K562 (cell line): ENCODE results near the gene MAN1A1. TPM values are rescaled to one million over a fixed set of nuclear protein-coding genes. Genes with fewer than 3 reads are reported as not detected.

Experiments
- ATAC-seq: fragments of 200-7000 bp; cut with Tn5 transposase; 3 replicates; pipeline ENCODE4 v1.9.1; 2020; ENCODE audit warnings: moderate library complexity
- BruUV-seq: library from RNA; stranded (reverse); fragments of 400-500 nt; replicated peaks from 2 replicates; lab custom pipeline; 2021; lab: Mats Ljungman, UMichigan
- CTCF ChIA-PET: fragments of 300-600 bp; formaldehyde crosslinking; extraction: SDS; loops from one replicate; lab custom pipeline; 2021; ENCODE audit warnings: low intra/inter-chr PET ratio; lab: Yijun Ruan, JAX
- POLR2A ChIA-PET: fragments of 300-600, 350-650 bp; sonication (Branson Sonifier 250); formaldehyde crosslinking; extraction: SDS; loops from one replicate; lab custom pipeline; 2021; ENCODE audit warnings: antibody characterized with exemption, inconsistent platforms; lab: Yijun Ruan, JAX
- DNase-seq, 4 experiments: peaks; one replicate each; pipeline versions ENCODE4 v3.0.0 to v3.0.0-alpha.2; 2011 to 2018; ENCODE audit warnings: low spot score in 3 of 4, mixed read lengths in 3 of 4; ENCODE audit errors: extremely low read depth in 1 of 4
- FAIRE-seq: peaks from 2 replicates; lab custom pipeline; 2011; peaks lifted over from hg19 to GRCh38; lab: Jason Lieb, UNC
- H2AFZ ChIP-seq: 2 replicates; pipeline ENCODE4 v1.6.0; 2011; ENCODE audit warnings: low read depth, low read length, control low read depth, inconsistent platforms
- H3K27ac ChIP-seq: fragments of 200-600 bp; 3 replicates; pipeline ENCODE4 v1.8.0; 2011; ENCODE audit warnings: low read depth, mild to moderate bottlenecking, control low read depth, inconsistent platforms, low read length, moderate library complexity, mixed read lengths; ENCODE audit errors: extremely low read depth
- H3K27me3 ChIP-seq, 2 experiments: fragments of 300-600 bp in 1 of 2; 2 replicates in 1 of 2; 3 replicates in 1 of 2; pipeline versions ENCODE4 v1.6.0 to v1.8.0; 2011; ENCODE audit warnings: inconsistent platforms in 2 of 2, low read length in 2 of 2, mild to moderate bottlenecking in 1 of 2, mixed read lengths in 1 of 2, moderate library complexity in 1 of 2; ENCODE audit not compliant: control insufficient read depth in 2 of 2, insufficient read depth in 2 of 2
- H3K36me3 ChIP-seq: fragments of 300-600 bp; 3 replicates; pipeline ENCODE4 v1.8.0; 2011; ENCODE audit warnings: mild to moderate bottlenecking, low read length, inconsistent platforms; ENCODE audit not compliant: control insufficient read depth, insufficient read depth
- H3K4me1 ChIP-seq, 2 experiments: fragments of 200-600 bp in 1 of 2; replicated peaks in 1 of 2; 2 replicates in 1 of 2; 3 replicates in 1 of 2; pipeline versions ENCODE4 v1.5.1 to v1.8.0; 2011; ENCODE audit warnings: inconsistent platforms in 2 of 2, low read length in 2 of 2, mild to moderate bottlenecking in 1 of 2, mixed read lengths in 1 of 2, moderate library complexity in 1 of 2; ENCODE audit not compliant: control insufficient read depth in 2 of 2, insufficient read depth in 2 of 2
- H3K4me2 ChIP-seq: 2 replicates; pipeline ENCODE4 v1.6.1; 2011; ENCODE audit warnings: low read length, control low read depth, inconsistent platforms, mixed read lengths; ENCODE audit not compliant: insufficient read depth
- H3K4me3 ChIP-seq: fragments of 200-600 bp; sonication (generic), shearing (Covaris generic); 2 replicates; pipeline ENCODE4 v1.5.1; 2016; ENCODE audit warnings: control low read depth, inconsistent platforms
- H3K79me2 ChIP-seq: fragments of 200-600 bp; 3 replicates; pipeline ENCODE4 v1.8.0; 2011; ENCODE audit warnings: low read length, inconsistent platforms; ENCODE audit not compliant: control insufficient read depth, insufficient read depth
- H3K9ac ChIP-seq, 2 experiments: 2 replicates each; pipeline versions ENCODE4 v1.6.0 to v1.6.1; 2011; ENCODE audit warnings: low read depth in 2 of 2, low read length in 2 of 2, control low read depth in 1 of 2, inconsistent platforms in 1 of 2, mild to moderate bottlenecking in 1 of 2, mixed read lengths in 1 of 2; ENCODE audit not compliant: insufficient read depth in 1 of 2
- H3K9me1 ChIP-seq: one replicate; pipeline ENCODE4 v1.6.0; 2011; ENCODE audit warnings: inconsistent platforms, mild to moderate bottlenecking, low read length, moderate library complexity; ENCODE audit not compliant: control insufficient read depth, insufficient read depth
- H3K9me3 ChIP-seq: replicated peaks from 2 replicates; pipeline ENCODE4 v1.5.1; 2011; ENCODE audit warnings: low read depth, low read length, inconsistent platforms; ENCODE audit not compliant: control insufficient read depth, insufficient read depth
- H4K20me1 ChIP-seq: replicated peaks from 2 replicates; pipeline ENCODE4 v1.6.1; 2011; ENCODE audit warnings: low read length, inconsistent platforms, mixed read lengths; ENCODE audit not compliant: control insufficient read depth, insufficient read depth
- ADNP ChIP-seq: fragments of 200-800 bp; sonication (Bioruptor generic); IDR thresholded peaks from 2 replicates; pipeline ENCODE4 v1.6.1; 2016; ENCODE audit warnings: missing genetic modification characterization, missing compliant biosample characterization
- CCNT2 ChIP-seq: IDR thresholded peaks from 2 replicates; pipeline ENCODE4 v1.6.1; 2011; ENCODE audit warnings: borderline replicate concordance, low read depth, mild to moderate bottlenecking, moderate library complexity, mixed read lengths, low read length; ENCODE audit not compliant: insufficient read length; ENCODE audit errors: extremely low read depth
- ETS1 ChIP-seq: conservative IDR thresholded peaks from 2 replicates; pipeline ENCODE4 v1.6.1; 2011; ENCODE audit warnings: low read depth, mild to moderate bottlenecking, low read length; ENCODE audit not compliant: control insufficient read depth
- ETV5 ChIP-seq: sonication (generic); formaldehyde crosslinking; IDR thresholded peaks from 2 replicates; pipeline ENCODE4 v1.4.0; 2020; ENCODE audit warnings: low read depth, mild to moderate bottlenecking, missing genetic modification reagents
- FOXP1 ChIP-seq: sonication (generic); formaldehyde crosslinking; IDR thresholded peaks from 2 replicates; pipeline ENCODE4 v1.8.0; 2022; ENCODE audit warnings: mild to moderate bottlenecking, missing genetic modification reagents
- MEIS2 ChIP-seq: fragments of 450-650 bp; IDR thresholded peaks from 2 replicates; pipeline ENCODE4 v1.6.1; 2014; ENCODE audit warnings: mild to moderate bottlenecking; ENCODE audit not compliant: partially characterized antibody
- SFPQ ChIP-seq: fragments of 200-400 bp; formaldehyde crosslinking; IDR thresholded peaks from 2 replicates; pipeline ENCODE4 v1.6.1; 2017; ENCODE audit warnings: mild to moderate bottlenecking, low read depth, low read length, moderate library complexity
- SLC30A9 ChIP-seq: fragments of 250-450 bp; sonication (Bioruptor Pico); IDR thresholded peaks from 2 replicates; pipeline ENCODE4 v1.8.0; 2022; ENCODE audit warnings: mild to moderate bottlenecking, moderate library complexity
- ZNF165 ChIP-seq: fragments of 250-450 bp; sonication (Bioruptor Pico); IDR thresholded peaks from 2 replicates; pipeline ENCODE4 v1.4.0; 2020; ENCODE audit warnings: borderline replicate concordance
- ZNF224 ChIP-seq: sonication (generic); formaldehyde crosslinking; IDR thresholded peaks from 2 replicates; pipeline ENCODE4 v1.8.0; 2022; ENCODE audit warnings: mild to moderate bottlenecking, missing genetic modification reagents
- WGBS: fragments of 100-300 bp; shearing (Covaris generic); methylation state at CpG from one replicate; pipeline ENCODE4 v1.1.6; 2016; ENCODE audit warnings: low coverage, mixed read lengths; ENCODE audit not compliant: insufficient coverage; ENCODE audit errors: missing lambda C conversion rate; 5-methylcytosine and 5-hydroxymethylcytosine counted together
- in situ Hi-C: fragments of 300-500 bp; cut with MboI; formaldehyde crosslinking; loops from 4 replicates; pipeline ENCODE4 v1.15.0; 2018; ENCODE audit warnings: inconsistent platforms, mixed read lengths
- intact Hi-C: fragments of 100-400 bp; cut with micrococcal nuclease; formaldehyde crosslinking; loops from 2 replicates; pipeline ENCODE4 v1.14.2; 2022
- polyA plus RNA-seq, 8 experiments: library from polyadenylated mRNA; depleted of rRNA in 4 of 8; stranded (reverse) in 5 of 8; unstranded in 3 of 8; fragments of >200 nt; fragmentation: Nextera tagmentation in 2 of 8; fragmentation: Illumina TruSeq in 1 of 8; extraction: Ambion mirVana in 2 of 8; extraction: Trizol in 1 of 8; gene quantifications; 2 replicates each; pipeline versions ENCODE4 v1.2.1 to v1.2.3, GENCODE V29; 2011 to 2014; ENCODE audit warnings: inconsistent platforms in 1 of 8, missing spikeins in 1 of 8
- total RNA-seq, 7 experiments: library from RNA; depleted of rRNA in 6 of 7; stranded (reverse); fragments of >200 nt in 6 of 7; fragmentation: Illumina TruSeq in 2 of 7; extraction: Trizol in 2 of 7; gene quantifications; 2 replicates each; pipeline versions ENCODE4 v1.2.1 to v1.2.3, GENCODE V29; 2011 to 2021; ENCODE audit warnings: low replicate concordance in 1 of 7
- TF ChIP-seq, protein P1 (sequence below): fragments of 250-450 bp; sonication (Bioruptor Pico); IDR thresholded peaks from 2 replicates; pipeline ENCODE4 v1.4.0; 2020; ENCODE audit warnings: mild to moderate bottlenecking

The MAN1A1 gene
- total and polyA plus RNA-seq, 9 of the 15 experiments (the other 6 are each of a cell fraction or from before 2014, with no cell fraction given), result 24.5 to 78.4 (median 59.7) TPM

DNA sequence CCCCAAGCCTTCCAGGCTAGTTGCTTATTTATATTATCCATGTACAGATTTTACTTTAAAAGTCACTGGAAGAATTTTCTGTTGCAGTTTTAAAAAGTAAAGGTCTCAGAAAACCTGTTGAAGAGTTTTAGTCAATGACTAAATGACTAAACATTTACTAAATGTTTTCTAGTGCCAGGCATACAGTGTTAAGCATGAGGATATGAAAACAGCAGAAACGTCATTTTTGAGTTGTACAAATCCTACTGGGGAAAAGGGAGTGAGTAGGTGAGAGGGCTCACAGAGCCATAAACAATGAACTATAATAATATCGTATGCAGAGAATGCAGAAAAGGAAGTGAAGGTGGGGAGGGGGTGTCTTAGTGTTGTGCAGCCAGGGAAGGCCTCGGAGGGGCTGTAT, 66.3 kb downstream of the MAN1A1 start:
- peaks cover 96% of the 10 kb centered on the region for H3K79me2 ChIP-seq
- no peak for FAIRE-seq
- peaks cover 0 to 24% of the 10 kb centered on the region in 2 experiments; a peak in 2 of 5 replicates for H3K4me1 ChIP-seq
- POLR2A ChIA-PET, result no interaction called here
- H3K4me3 ChIP-seq, result no peak overlapping the region
- H3K9me1 ChIP-seq, result no peaks in the 10 kb centered on the region
- TF ChIP-seq CCNT2 (peak; percentile 3), ETV5 (no peak)
- in situ Hi-C loops (no loop called here), intact Hi-C loops (no loop called here)
- 51% methylated on average over 3 of the region's 3 CpGs for WGBS
- no peak overlapping the region for H2AFZ ChIP-seq
- H4K20me1 ChIP-seq, result no peaks in the 10 kb centered on the region
- no peak overlapping the region for H3K9ac ChIP-seq
- CTCF ChIA-PET, result no interaction called here
- H3K27ac ChIP-seq, result peak overlapping the region; percentile 21; the same call in 1 of the 3 replicates
- ATAC-seq, result peak; percentile 8
- H3K36me3 ChIP-seq, result peaks cover 93% of the 10 kb centered on the region
- no peaks in the 10 kb centered on the region; the same call in 1 of the 2 replicates for H3K9me3 ChIP-seq
- DNase-seq, result no peak
- no TSS peak for BruUV-seq
- no peaks in the 10 kb centered on the region for H3K27me3 ChIP-seq
- H3K4me2 ChIP-seq, result no peak overlapping the region

DNA sequence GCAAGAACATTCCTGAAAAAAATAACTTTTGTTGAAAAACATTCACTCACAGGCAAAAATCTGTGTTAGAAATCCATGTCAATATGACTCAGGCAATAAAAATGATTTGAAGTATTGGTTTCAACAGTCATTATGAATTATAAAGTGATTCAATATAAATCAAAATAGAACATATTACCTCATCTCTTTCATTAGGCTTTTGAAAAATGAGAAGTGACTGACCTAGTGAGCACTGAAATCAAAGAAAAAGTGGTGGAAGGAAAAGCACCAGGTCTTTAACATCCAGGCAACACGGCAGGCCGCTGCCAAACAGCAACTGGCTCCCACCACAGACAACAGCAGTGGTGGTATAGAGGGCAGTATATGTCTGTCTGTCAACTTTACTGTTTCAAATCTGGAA, 68.9 kb downstream of the MAN1A1 start:
- peaks cover 0 to 24% of the 10 kb centered on the region in 2 experiments; a peak in 2 of 5 replicates for H3K4me1 ChIP-seq
- 93% methylated on average over 2 of the region's 2 CpGs for WGBS
- in situ Hi-C loops (no loop called here), intact Hi-C loops (no loop called here)
- BruUV-seq, result no TSS peak
- H3K79me2 ChIP-seq, result peaks cover 93% of the 10 kb centered on the region
- H3K4me3 ChIP-seq, result no peak overlapping the region
- H3K27me3 ChIP-seq, result no peaks in the 10 kb centered on the region
- POLR2A ChIA-PET, result interaction anchor here (1.4 kb wide), 1 partner anchor 16 kb away, joined by 5 read pairs; no protein-coding TSS in a partner anchor
- H2AFZ ChIP-seq, result no peak overlapping the region
- DNase-seq (no peak), FAIRE-seq (no peak), ATAC-seq (no peak)
- no peaks in the 10 kb centered on the region for H4K20me1 ChIP-seq
- peaks cover 7% of the 10 kb centered on the region for H3K9me3 ChIP-seq
- H3K9ac ChIP-seq, result no peak overlapping the region
- no peaks in the 10 kb centered on the region for H3K9me1 ChIP-seq
- CTCF ChIA-PET, result no interaction called here
- H3K4me2 ChIP-seq, result no peak overlapping the region
- peaks cover 90% of the 10 kb centered on the region for H3K36me3 ChIP-seq
- no peak overlapping the region for H3K27ac ChIP-seq
- TF ChIP-seq MEIS2 (no peak), ETS1 (no peak), FOXP1 (CRISPR knock-in tag) (no peak), ZNF165 (CRISPR knock-in tag) (no peak), SFPQ (no peak), ADNP (tag) (no peak), SLC30A9 (CRISPR knock-in tag) (no peak), ZNF224 (CRISPR knock-in tag) (no peak)
- TF ChIP-seq, protein P1, sequence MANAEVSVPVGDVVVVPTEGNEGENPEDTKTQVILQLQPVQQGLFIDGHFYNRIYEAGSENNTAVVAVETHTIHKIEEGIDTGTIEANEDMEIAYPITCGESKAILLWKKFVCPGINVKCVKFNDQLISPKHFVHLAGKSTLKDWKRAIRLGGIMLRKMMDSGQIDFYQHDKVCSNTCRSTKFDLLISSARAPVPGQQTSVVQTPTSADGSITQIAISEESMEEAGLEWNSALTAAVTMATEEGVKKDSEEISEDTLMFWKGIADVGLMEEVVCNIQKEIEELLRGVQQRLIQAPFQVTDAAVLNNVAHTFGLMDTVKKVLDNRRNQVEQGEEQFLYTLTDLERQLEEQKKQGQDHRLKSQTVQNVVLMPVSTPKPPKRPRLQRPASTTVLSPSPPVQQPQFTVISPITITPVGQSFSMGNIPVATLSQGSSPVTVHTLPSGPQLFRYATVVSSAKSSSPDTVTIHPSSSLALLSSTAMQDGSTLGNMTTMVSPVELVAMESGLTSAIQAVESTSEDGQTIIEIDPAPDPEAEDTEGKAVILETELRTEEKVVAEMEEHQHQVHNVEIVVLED (CRISPR knock-in tag), result no peak
